Activated CD8-positive, alpha-beta memory T cell treated with anti-CD3 and anti-CD28 coated beads, Interleukin-2, amount 50 U/mL, for 48 hours (primary cell): ENCODE measurements around the gene EML4.

Experiments used
- DNase-seq: peaks from one replicate; pipeline ENCODE4 v3.0.0-alpha.2; 2020

EML4 gene

GRCh38 chr2:42229949-42230348 lies 60.8 kb downstream of the EML4 start:
- DNase-seq = no peak

- no peak for DNase-seq
Measured at GRCh38 chr2:42230891-42231290, 61.7 kb downstream of the EML4 start.

GRCh38 chr2:42232024-42232423 lies 62.9 kb downstream of the EML4 start:
- no peak for DNase-seq

GRCh38 chr2:42233976-42234441 lies 64.9 kb downstream of the EML4 start:
- DNase-seq = no peak

GRCh38 chr2:42236911-42237310 lies 67.8 kb downstream of the EML4 start:
- no peak for DNase-seq

GRCh38 chr2:42238644-42239288 lies 69.6 kb downstream of the EML4 start:
- peak; percentile 54 for DNase-seq

GRCh38 chr2:42239289-42239661 lies 70.1 kb downstream of the EML4 start:
- DNase-seq = no peak

GRCh38 chr2:42239811-42240210 lies 70.7 kb downstream of the EML4 start:
- no peak for DNase-seq

- DNase-seq = no peak
Measured at GRCh38 chr2:42241517-42241916, 72.4 kb downstream of the EML4 start.

GRCh38 chr2:42243297-42243696 lies 74.1 kb downstream of the EML4 start:
- DNase-seq = no peak

- DNase-seq = no peak
Measured at GRCh38 chr2:42244520-42244919, 75.4 kb downstream of the EML4 start.

- no peak for DNase-seq
Measured at GRCh38 chr2:42245396-42245795, 76.2 kb downstream of the EML4 start.

GRCh38 chr2:42246562-42246961 lies 77.4 kb downstream of the EML4 start:
- DNase-seq = no peak

- no peak for DNase-seq
Measured at GRCh38 chr2:42248846-42249245, 79.7 kb downstream of the EML4 start.

GRCh38 chr2:42249284-42249683 lies 80.1 kb downstream of the EML4 start:
- no peak for DNase-seq

GRCh38 chr2:42249887-42250286 lies 80.7 kb downstream of the EML4 start:
- no peak for DNase-seq

- DNase-seq = no peak
Measured at GRCh38 chr2:42250925-42251324, 81.8 kb downstream of the EML4 start.

GRCh38 chr2:42252464-42252863 lies 83.3 kb downstream of the EML4 start:
- DNase-seq = no peak

- DNase-seq = no peak
Measured at GRCh38 chr2:42254186-42254895, 85.2 kb downstream of the EML4 start.

GRCh38 chr2:42256505-42256904 lies 87.4 kb downstream of the EML4 start:
- DNase-seq = no peak

- no peak for DNase-seq
Measured at GRCh38 chr2:42261518-42262195, 92.5 kb downstream of the EML4 start.

- no peak for DNase-seq
Measured at GRCh38 chr2:42266236-42266635, 97.1 kb downstream of the EML4 start.

GRCh38 chr2:42267530-42267929 lies 98.4 kb downstream of the EML4 start:
- DNase-seq = no peak

- DNase-seq = no peak
Measured at GRCh38 chr2:42268528-42269151, 99.5 kb downstream of the EML4 start.
